Fibroblast of upper back skin (primary cell): ENCODE measurements around the gene TRA2A.
"Not testable (repeated sequence)": the region's sequence is repeated elsewhere in the genome, so short reads cannot be mapped to it uniquely, and the experiment has no call there.

Experiments
- DNase-seq: peaks from one replicate; pipeline ENCODE4 v3.0.0-alpha.2; 2013

The TRA2A gene

GRCh38 chr7:23491502-23491901 is 40.3 kb downstream of the TRA2A start:
- DNase-seq = no peak

- DNase-seq = peak; percentile 30
Measured at GRCh38 chr7:23490357-23491135, 41.2 kb downstream of the TRA2A start.

- not testable (repeated sequence) for DNase-seq
Measured at GRCh38 chr7:23488714-23489113, 43.1 kb downstream of the TRA2A start.

GRCh38 chr7:23487670-23488069 is 44.1 kb downstream of the TRA2A start:
- DNase-seq = no peak

GRCh38 chr7:23486002-23486773 is 45.6 kb downstream of the TRA2A start:
- no peak for DNase-seq

- no peak for DNase-seq
Measured at GRCh38 chr7:23482686-23483085, 49.1 kb downstream of the TRA2A start.

GRCh38 chr7:23477962-23478866 is 53.6 kb downstream of the TRA2A start:
- DNase-seq = no peak

- DNase-seq = no peak
Measured at GRCh38 chr7:23477157-23477499, 54.7 kb downstream of the TRA2A start.

GRCh38 chr7:23476286-23477156 is 55.3 kb downstream of the TRA2A start:
- DNase-seq = no peak

GRCh38 chr7:23475576-23475839 is 56.3 kb downstream of the TRA2A start:
- DNase-seq = no peak

- DNase-seq = no peak
Measured at GRCh38 chr7:23474829-23475575, 56.8 kb downstream of the TRA2A start.

GRCh38 chr7:23474094-23474828 is 57.5 kb downstream of the TRA2A start:
- peak; percentile 96 for DNase-seq

- DNase-seq = no peak
Measured at GRCh38 chr7:23473844-23474093, 58.0 kb downstream of the TRA2A start.

GRCh38 chr7:23472956-23473843 is 58.6 kb downstream of the TRA2A start:
- DNase-seq = no peak

GRCh38 chr7:23472556-23472955 is 59.2 kb downstream of the TRA2A start:
- DNase-seq = no peak

- DNase-seq = no peak
Measured at GRCh38 chr7:23472046-23472445, 59.7 kb downstream of the TRA2A start.

- peak; percentile 81 for DNase-seq
Measured at GRCh38 chr7:23471106-23471859, 60.5 kb downstream of the TRA2A start.

GRCh38 chr7:23470330-23471105 is 61.3 kb downstream of the TRA2A start, which contains the start of gene IGF2BP3:
Gene IGF2BP3, minus strand, starts transcription at chr7:23470491. Its CDS starts 381 bp downstream, at chr7:23470110.
- peak; percentile 98 for DNase-seq

- no peak for DNase-seq
Measured at GRCh38 chr7:23469961-23470250, 61.9 kb downstream of the TRA2A start.
